SK-N-SH (cell line): Measurements from ENCODE around the gene GARIN6.

Experiments
- CTCF ChIP-seq: fragments of 200-600 bp; sonication (generic); IDR thresholded peaks from 2 replicates; pipeline ENCODE4 v1.6.1; 2017; ENCODE audit warnings: antibody characterized with exemption, mild to moderate bottlenecking, moderate library complexity
- EZH2phosphoT487 ChIP-seq: fragments of 200-600 bp; sonication (generic); IDR thresholded peaks from 2 replicates; pipeline ENCODE4 v1.6.1; 2017; ENCODE audit warnings: low read depth, mixed run types, mild to moderate bottlenecking, antibody characterized with exemption, moderate library complexity, borderline replicate concordance
- MAX ChIP-seq: IDR thresholded peaks from 2 replicates; pipeline ENCODE4 v1.4.0; 2012; ENCODE audit warnings: low read depth
- REST ChIP-seq: IDR thresholded peaks from 2 replicates; pipeline ENCODE4 v1.6.1; 2012; ENCODE audit warnings: mild to moderate bottlenecking, low read depth, low read length, moderate library complexity
- TAF1 ChIP-seq: IDR thresholded peaks from 2 replicates; pipeline ENCODE4 v1.6.1; 2012; ENCODE audit warnings: low read depth, mild to moderate bottlenecking, low read length, moderate library complexity, borderline replicate concordance
- USF2 ChIP-seq: fragments of 150-350 bp; IDR thresholded peaks from 2 replicates; pipeline ENCODE4 v1.6.1; 2017; ENCODE audit warnings: antibody characterized with exemption, low read length, low read depth, borderline replicate concordance
- YY1 ChIP-seq: IDR thresholded peaks from 2 replicates; pipeline ENCODE4 v1.4.0; 2012; ENCODE audit warnings: low read depth, mild to moderate bottlenecking

- peak; percentile 76 for TF ChIP-seq CTCF
- TF ChIP-seq MAX: no peak
- no peak for TF ChIP-seq REST
- TF ChIP-seq YY1: no peak
- TF ChIP-seq EZH2phosphoT487: no peak
- no peak for TF ChIP-seq USF2
- no peak for TF ChIP-seq TAF1
These were observed 11.3 kb downstream of the GARIN6 start for GRCh38 chr12:99658671-99659349.
